ENCODE data around the gene GGPS1.
"Not testable (repeated sequence)": the region's sequence is repeated elsewhere in the genome, so short reads cannot be mapped to it uniquely, and the experiment has no call there.

Gene GGPS1

GRCh38 chr1:235339746-235340145 is 11.4 kb downstream of the GGPS1 start:
- DNase-seq (ENCODE audit: low read depth, low spot score), result no peak

- DNase-seq (ENCODE audit: low read depth, low spot score), result no peak
Observed at GRCh38 chr1:235341334-235341733, 13.0 kb downstream of the GGPS1 start.

GRCh38 chr1:235342039-235342438 is 13.7 kb downstream of the GGPS1 start:
- DNase-seq (ENCODE audit: low read depth, low spot score), result no peak

GRCh38 chr1:235342471-235342870 is 14.1 kb downstream of the GGPS1 start:
- no peak for DNase-seq (ENCODE audit: low read depth, low spot score)

GRCh38 chr1:235343726-235344125 is 15.4 kb downstream of the GGPS1 start:
- DNase-seq (ENCODE audit: low read depth, low spot score), result no peak

GRCh38 chr1:235351441-235351840 is 23.1 kb downstream of the GGPS1 start:
- DNase-seq (ENCODE audit: low read depth, low spot score), result no peak

GRCh38 chr1:235351898-235352297 is 23.5 kb downstream of the GGPS1 start:
- no peak for DNase-seq (ENCODE audit: low read depth, low spot score)

- peak; percentile 44 for DNase-seq (ENCODE audit: low read depth, low spot score)
Observed at GRCh38 chr1:235357485-235358373, 29.4 kb downstream of the GGPS1 start.

GRCh38 chr1:235358899-235359298 is 30.5 kb downstream of the GGPS1 start:
- DNase-seq (ENCODE audit: low read depth, low spot score), result no peak

GRCh38 chr1:235364189-235364588 is 35.8 kb downstream of the GGPS1 start:
- DNase-seq (ENCODE audit: low read depth, low spot score), result not testable (repeated sequence)

- no peak for DNase-seq (ENCODE audit: low read depth, low spot score)
Observed at GRCh38 chr1:235366286-235366685, 37.9 kb downstream of the GGPS1 start.

- DNase-seq (ENCODE audit: low read depth, low spot score), result peak; percentile 99
Observed at GRCh38 chr1:235367000-235367908, 38.9 kb downstream of the GGPS1 start, which contains the start of gene TBCE. Gene TBCE (plus strand): TSS chr1:235367427. CDS start chr1:235380050, 12,623 bp downstream.

GRCh38 chr1:235368428-235368827 is 40.1 kb downstream of the GGPS1 start:
- DNase-seq (ENCODE audit: low read depth, low spot score), result no peak

- DNase-seq (ENCODE audit: low read depth, low spot score), result no peak
Observed at GRCh38 chr1:235369802-235370201, 41.4 kb downstream of the GGPS1 start.

- DNase-seq (ENCODE audit: low read depth, low spot score), result no peak
Observed at GRCh38 chr1:235375919-235376605, 47.7 kb downstream of the GGPS1 start.

GRCh38 chr1:235378134-235378735 is 49.9 kb downstream of the GGPS1 start:
- not testable (repeated sequence) for DNase-seq (ENCODE audit: low read depth, low spot score)

GRCh38 chr1:235381955-235382739 is 53.8 kb downstream of the GGPS1 start:
- DNase-seq (ENCODE audit: low read depth, low spot score), result not testable (repeated sequence)

- DNase-seq (ENCODE audit: low read depth, low spot score), result not testable (repeated sequence)
Observed at GRCh38 chr1:235385633-235386032, 57.3 kb downstream of the GGPS1 start.

GRCh38 chr1:235391874-235392273 is 63.5 kb downstream of the GGPS1 start:
- no peak for DNase-seq (ENCODE audit: low read depth, low spot score)
